Spleen (tissue), 11 donors: ENCODE results near the gene PELO. TPM values are rescaled to one million over a fixed set of nuclear protein-coding genes. Genes with fewer than 3 reads are reported as not detected.

Source experiments
- DNase-seq: peaks from one replicate; pipeline ENCODE4 v3.0.0-alpha.2; 2020
- H3K27ac ChIP-seq, 8 donors: fragments of 200-600 bp; sonication (generic) in 7 of 8; 1 replicate in 4 of 8; 2 replicates in 4 of 8; pipeline versions ENCODE4 v1.5.0 to v1.8.0; 2016 to 2021; ENCODE audit warnings: inconsistent platforms in 4 of 8, mild to moderate bottlenecking in 4 of 8, moderate library complexity in 1 of 8
- H3K27me3 ChIP-seq, 7 donors: fragments of 200-600 bp; sonication (generic) in 6 of 7; replicated peaks in 1 of 7; 1 replicate in 4 of 7; 2 replicates in 3 of 7; pipeline versions ENCODE4 v1.5.0 to v1.8.0; 2016 to 2021; ENCODE audit warnings: inconsistent platforms in 3 of 7, mild to moderate bottlenecking in 1 of 7
- H3K36me3 ChIP-seq, 6 donors: fragments of 200-600 bp; sonication (generic) in 5 of 6; 1 replicate in 4 of 6; 2 replicates in 2 of 6; pipeline versions ENCODE4 v1.5.0 to v1.8.0; 2016 to 2021; ENCODE audit warnings: inconsistent platforms in 2 of 6
- H3K4me1 ChIP-seq, 6 donors: fragments of 200-600 bp; sonication (generic) in 5 of 6; 1 replicate in 3 of 6; 2 replicates in 3 of 6; pipeline versions ENCODE4 v1.5.0 to v1.8.0; 2016 to 2021; ENCODE audit warnings: inconsistent platforms in 3 of 6
- H3K4me3 ChIP-seq, 8 donors: fragments of 200-600 bp; sonication (generic) in 7 of 8; 1 replicate in 4 of 8; 2 replicates in 4 of 8; pipeline versions ENCODE4 v1.5.0 to v1.8.0; 2016 to 2021; ENCODE audit warnings: inconsistent platforms in 4 of 8, mild to moderate bottlenecking in 4 of 8, moderate library complexity in 2 of 8
- H3K9me3 ChIP-seq, 8 donors: fragments of 200-600 bp; sonication (generic) in 7 of 8; 1 replicate in 4 of 8; 2 replicates in 4 of 8; pipeline versions ENCODE4 v1.5.0 to v1.8.0; 2016 to 2021; ENCODE audit warnings: inconsistent platforms in 4 of 8
- CTCF ChIP-seq, 11 experiments: fragments of 200-600 bp in 7 of 11; fragments of 450-650 bp in 4 of 11; sonication (generic) in 4 of 11; IDR thresholded peaks in 8 of 11; conservative IDR thresholded peaks in 3 of 11; 1 replicate in 7 of 11; 2 replicates in 4 of 11; pipeline versions ENCODE4 v1.4.0 to v1.8.0; 2016 to 2021; ENCODE audit warnings: antibody characterized with exemption in 11 of 11, inconsistent platforms in 4 of 11, mild to moderate bottlenecking in 1 of 11
- POLR2A ChIP-seq, 3 donors: fragments of 450-650 bp; IDR thresholded peaks; one replicate each; pipeline ENCODE4 v1.5.1; 2017; ENCODE audit warnings: antibody characterized with exemption in 3 of 3, mild to moderate bottlenecking in 1 of 3
- POLR2AphosphoS5 ChIP-seq, 3 donors: sonication (generic); formaldehyde crosslinking; IDR thresholded peaks; one replicate each; pipeline ENCODE4 v1.5.1; 2017; ENCODE audit warnings: antibody characterized with exemption in 3 of 3
- WGBS, 5 donors: extraction: QIAGEN DNeasy Blood & Tissue Kit in 3 of 5; methylation state at CpG; one replicate each; pipeline versions ENCODE4 v1.1.5 to v1.1.7; 2013 to 2018; 5-methylcytosine and 5-hydroxymethylcytosine counted together
- intact Hi-C: fragments of 100-400 bp; cut with DNase I; formaldehyde crosslinking; loops from one replicate; pipeline ENCODE4 v1.15.0; 2023; ENCODE audit warnings: low total_unique reads
- polyA plus RNA-seq, 3 donors: library from polyadenylated mRNA; stranded (reverse); fragments of 200-250 nt; gene quantifications; one replicate each; pipeline ENCODE4 v1.2.1, GENCODE V29; 2013
- total RNA-seq, 7 donors: library from RNA; depleted of rRNA in 3 of 7; stranded (reverse); fragments of >200 nt in 3 of 7; fragmentation: NEBNext Ultra II Directional in 4 of 7; extraction: Animal tissue kit (Norgen Biotek cat#: 25700) in 4 of 7; gene quantifications; one replicate each; pipeline versions ENCODE4 v1.1.0 to v1.2.1, GENCODE V29; 2016 to 2021
- donor health status: healthy with polysubstance abuse.
- donor health status: DM: no; HTN: no; CAD: no; lungs with moderate emphysema.
- donor health status: DM: no; HTN: no; CAD: no.
- donor health status: Bipolar disorder and iron deficiency.
- donor health status: healthy.
- donor health status: DM: no; HTN: no; CAD: no.
- donor health status: DM: yes; HTN: yes; CAD: no.

PELO gene
- total and polyA plus RNA-seq, 10 donors: 10.4 to 169 (median 52.0) TPM

DNA sequence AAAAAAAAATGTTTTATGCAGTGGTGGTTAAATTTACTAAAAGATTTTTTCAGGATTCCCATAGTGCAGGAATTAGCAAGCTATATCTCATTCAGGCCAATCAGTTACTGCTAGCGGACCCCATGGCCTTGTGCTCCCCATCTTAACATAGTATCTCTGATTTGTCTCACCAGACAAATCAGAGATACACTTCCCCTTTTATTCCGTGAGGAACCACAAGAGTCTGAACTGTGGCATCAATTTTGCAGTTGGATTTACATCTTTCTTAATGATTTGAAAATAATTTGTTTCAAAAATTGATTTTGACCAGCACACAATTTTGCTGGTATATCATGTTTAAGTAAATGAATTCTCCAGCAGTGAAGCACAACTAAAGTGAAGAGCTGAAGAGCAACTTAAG is 17.9 kb downstream of the PELO start:
- 43 to 63% (median 56%) methylated on average over 2 of the region's 2 CpGs for WGBS, 5 donors
- Histone ChIP-seq H3K27me3 (no peaks in the 10 kb centered on the region), H3K9me3 (no peaks in the 10 kb centered on the region), H3K36me3 (peaks cover 0 to 39% (median 0%) of the 10 kb centered on the region in 6 donors), H3K4me3 (peak overlapping the region in 4 of 8 donors; percentile 3 to 77 (median 8)), H3K27ac (peak overlapping the region in 7 of 8 donors; percentile 65 to 94 (median 92)), H3K4me1 (peaks cover 4 to 96% (median 73%) of the 10 kb centered on the region in 6 donors)
- intact Hi-C loops: loop anchor here (10.0 kb wide), 1 partner anchor 299 kb away; the partner anchor contains the start of gene MOCS2
- DNase-seq: no peak
- TF ChIP-seq CTCF (IDR thresholded peaks at IDR 0.05 in 8 of 11, conservative IDR thresholded peaks at IDR 0.05 in 3 of 11) (no peak), POLR2AphosphoS5 (IDR thresholded peaks at IDR 0.05) (no peak), POLR2A (IDR thresholded peaks at IDR 0.05) (no peak)

DNA sequence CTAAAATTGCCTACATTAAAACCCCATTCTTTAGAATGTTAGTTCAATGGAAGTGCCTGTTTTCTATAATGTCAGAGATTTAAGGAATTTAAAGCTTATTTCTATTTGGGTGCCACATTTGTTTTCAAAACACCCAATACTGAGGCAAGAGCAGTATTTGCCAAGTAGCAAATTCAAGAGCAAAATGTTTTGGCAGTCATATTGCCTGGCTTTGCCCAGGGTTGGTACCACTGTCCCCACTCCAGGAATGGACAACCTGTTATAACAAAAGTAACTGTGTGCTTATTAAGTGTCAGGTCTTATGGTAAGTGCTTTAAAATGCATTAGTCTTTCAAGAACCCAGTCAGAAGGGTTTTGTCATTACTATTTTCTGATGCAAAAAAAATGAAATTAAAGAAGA is 19.3 kb downstream of the PELO start:
- no peak for DNase-seq
- TF ChIP-seq POLR2AphosphoS5 (IDR thresholded peaks at IDR 0.05) (no peak), CTCF (IDR thresholded peaks at IDR 0.05 in 8 of 11, conservative IDR thresholded peaks at IDR 0.05 in 3 of 11) (no peak), POLR2A (IDR thresholded peaks at IDR 0.05) (no peak)
- Histone ChIP-seq H3K4me3 (no peak overlapping the region), H3K27me3 (no peaks in the 10 kb centered on the region), H3K4me1 (peaks cover 4 to 96% (median 67%) of the 10 kb centered on the region in 6 donors), H3K27ac (peak overlapping the region in 2 of 8 donors; percentile 14 to 16), H3K36me3 (peaks cover 0 to 26% (median 0%) of the 10 kb centered on the region in 6 donors), H3K9me3 (no peaks in the 10 kb centered on the region)
- intact Hi-C loops: loop anchor here (10.0 kb wide), 1 partner anchor 298 kb away; the partner anchor contains the start of gene MOCS2

GRCh38 chr5:52807723-52808122 is 20.0 kb downstream of the PELO start:
- DNase-seq: no peak
- Histone ChIP-seq H3K27me3 (no peaks in the 10 kb centered on the region), H3K9me3 (no peaks in the 10 kb centered on the region), H3K36me3 (peaks cover 0 to 22% (median 0%) of the 10 kb centered on the region in 6 donors), H3K4me3 (no peak overlapping the region), H3K4me1 (peaks cover 4 to 96% (median 64%) of the 10 kb centered on the region in 6 donors), H3K27ac (peak overlapping the region in 1 of 8 donors; percentile 16)
- intact Hi-C loops: loop anchor here (10.0 kb wide), 1 partner anchor 297 kb away; the partner anchor contains the start of gene MOCS2
- TF ChIP-seq CTCF (IDR thresholded peaks at IDR 0.05 in 8 of 11, conservative IDR thresholded peaks at IDR 0.05 in 3 of 11) (no peak), POLR2AphosphoS5 (IDR thresholded peaks at IDR 0.05) (no peak), POLR2A (IDR thresholded peaks at IDR 0.05) (no peak)

DNA sequence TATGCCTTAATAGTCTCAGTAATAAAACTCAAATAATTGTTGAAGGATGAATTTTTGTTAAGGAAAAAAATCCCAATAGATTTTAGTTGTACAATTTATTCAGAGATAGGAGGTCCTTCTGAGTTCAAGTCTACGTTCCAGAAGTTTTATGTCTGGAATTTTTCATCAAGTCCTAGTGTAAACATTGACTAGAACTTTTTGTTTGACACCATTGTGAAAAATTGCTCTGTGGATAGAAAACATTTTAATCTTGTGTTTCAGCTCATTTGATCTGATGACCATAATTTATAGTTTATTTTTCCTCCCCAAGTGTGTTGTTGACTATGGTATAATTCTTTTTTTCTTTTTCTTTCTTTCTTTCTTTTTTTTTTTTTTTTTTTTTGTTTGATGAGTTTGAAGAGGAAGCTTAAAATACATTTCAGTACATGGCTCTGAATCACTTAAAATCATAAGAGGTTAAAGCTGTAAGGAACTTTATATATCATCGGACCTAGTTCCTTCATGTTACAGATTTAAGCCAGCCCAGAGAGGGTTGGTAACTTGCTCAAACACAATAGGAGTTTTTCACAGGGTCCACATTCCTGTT is 20.7 kb downstream of the PELO start:
- Histone ChIP-seq H3K27ac (peak overlapping the region in 4 of 8 donors; percentile 67 to 86 (median 74)), H3K4me1 (peaks cover 4 to 96% (median 61%) of the 10 kb centered on the region in 6 donors), H3K9me3 (no peaks in the 10 kb centered on the region), H3K4me3 (no peak overlapping the region), H3K27me3 (no peaks in the 10 kb centered on the region), H3K36me3 (peaks cover 0 to 22% (median 0%) of the 10 kb centered on the region in 6 donors)
- no peak for DNase-seq
- TF ChIP-seq CTCF (IDR thresholded peaks at IDR 0.05 in 8 of 11, conservative IDR thresholded peaks at IDR 0.05 in 3 of 11) (no peak), POLR2A (IDR thresholded peaks at IDR 0.05) (no peak)
- intact Hi-C loops: loop anchor here (10.0 kb wide), 1 partner anchor 296 kb away; the partner anchor contains the start of gene MOCS2
- 76 to 80% (median 79%) methylated on average over 2 of the region's 2 CpGs for WGBS, 5 donors
